GM12801 (cell line): ENCODE measurements around the gene SUGCT.

Source experiments
- CTCF ChIP-seq: IDR thresholded peaks from one replicate; pipeline ENCODE4 v1.5.1; 2011; ENCODE audit warnings: control low read depth; ENCODE audit not compliant: insufficient read length; ENCODE audit errors: extremely low read depth

The SUGCT gene

GRCh38 chr7:40299097-40299496 lies 164.3 kb downstream of the SUGCT start:
- no peak for TF ChIP-seq CTCF

- TF ChIP-seq CTCF: no peak
Observed at GRCh38 chr7:40300146-40300670, 165.4 kb downstream of the SUGCT start.

GRCh38 chr7:40301486-40302068 lies 166.8 kb downstream of the SUGCT start:
- no peak for TF ChIP-seq CTCF

GRCh38 chr7:40303996-40304395 lies 169.2 kb downstream of the SUGCT start:
- TF ChIP-seq CTCF: no peak

- no peak for TF ChIP-seq CTCF
Observed at GRCh38 chr7:40305229-40305628, 170.4 kb downstream of the SUGCT start.

GRCh38 chr7:40306025-40306424 lies 171.2 kb downstream of the SUGCT start:
- TF ChIP-seq CTCF: no peak

GRCh38 chr7:40306596-40306995 lies 171.8 kb downstream of the SUGCT start:
- no peak for TF ChIP-seq CTCF
